Measurements from ENCODE around the gene MT1G. TPM values are rescaled to one million over a fixed set of nuclear protein-coding genes. Genes with fewer than 3 reads are reported as not detected.
"Not testable (repeated sequence)": the region's sequence is repeated elsewhere in the genome, so short reads cannot be mapped to it uniquely, and the experiment has no call there.

The MT1G gene
- total RNA-seq, 1 donor from 2014 or later, result not detected

- peaks cover 24% of the 10 kb centered on the region for H3K27me3 Mint-ChIP-seq (ENCODE audit: unreplicated experiment)
- H3K27ac Mint-ChIP-seq (ENCODE audit: unreplicated experiment), result no peak overlapping the region
- no peak overlapping the region for H3K4me3 Mint-ChIP-seq (ENCODE audit: unreplicated experiment)
- no peaks in the 10 kb centered on the region for H3K36me3 Mint-ChIP-seq (ENCODE audit: unreplicated experiment)
- H3K9me3 Mint-ChIP-seq (ENCODE audit: unreplicated experiment), result peaks cover 2% of the 10 kb centered on the region
- no peak for DNase-seq
- H3K4me1 Mint-ChIP-seq (ENCODE audit: low read depth, unreplicated experiment), result peaks cover 4% of the 10 kb centered on the region
- TF ChIP-seq, protein P1, sequence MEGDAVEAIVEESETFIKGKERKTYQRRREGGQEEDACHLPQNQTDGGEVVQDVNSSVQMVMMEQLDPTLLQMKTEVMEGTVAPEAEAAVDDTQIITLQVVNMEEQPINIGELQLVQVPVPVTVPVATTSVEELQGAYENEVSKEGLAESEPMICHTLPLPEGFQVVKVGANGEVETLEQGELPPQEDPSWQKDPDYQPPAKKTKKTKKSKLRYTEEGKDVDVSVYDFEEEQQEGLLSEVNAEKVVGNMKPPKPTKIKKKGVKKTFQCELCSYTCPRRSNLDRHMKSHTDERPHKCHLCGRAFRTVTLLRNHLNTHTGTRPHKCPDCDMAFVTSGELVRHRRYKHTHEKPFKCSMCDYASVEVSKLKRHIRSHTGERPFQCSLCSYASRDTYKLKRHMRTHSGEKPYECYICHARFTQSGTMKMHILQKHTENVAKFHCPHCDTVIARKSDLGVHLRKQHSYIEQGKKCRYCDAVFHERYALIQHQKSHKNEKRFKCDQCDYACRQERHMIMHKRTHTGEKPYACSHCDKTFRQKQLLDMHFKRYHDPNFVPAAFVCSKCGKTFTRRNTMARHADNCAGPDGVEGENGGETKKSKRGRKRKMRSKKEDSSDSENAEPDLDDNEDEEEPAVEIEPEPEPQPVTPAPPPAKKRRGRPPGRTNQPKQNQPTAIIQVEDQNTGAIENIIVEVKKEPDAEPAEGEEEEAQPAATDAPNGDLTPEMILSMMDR (IDR thresholded peaks at IDR 0.05; ENCODE audit: partially characterized antibody, unreplicated experiment), result no peak
Measured at GRCh38 chr16:56623637-56624036, 44.2 kb downstream of the MT1G start.

DNA sequence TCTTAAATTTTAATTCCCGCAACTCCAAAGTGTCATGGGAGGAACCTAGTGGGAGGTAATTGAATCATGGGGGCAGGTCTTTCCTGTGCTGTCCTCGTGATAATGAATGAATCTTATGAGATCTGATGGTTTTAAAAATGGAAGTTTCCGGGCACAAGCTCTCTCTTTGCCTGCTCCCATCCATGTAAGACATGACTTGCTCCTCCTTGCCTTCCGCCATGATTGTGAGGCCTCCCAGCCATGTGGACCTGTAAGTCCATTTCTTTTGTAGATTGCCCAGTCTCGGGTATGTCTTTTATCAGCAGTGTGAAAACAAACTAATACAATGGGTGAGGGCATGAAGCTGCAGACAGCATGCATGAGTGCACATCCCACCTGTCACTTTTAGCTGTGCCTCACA lies 44.7 kb downstream of the MT1G start:
- not testable (repeated sequence) for DNase-seq; H3K27ac Mint-ChIP-seq (ENCODE audit: unreplicated experiment); H3K36me3 Mint-ChIP-seq (ENCODE audit: unreplicated experiment); H3K4me1 Mint-ChIP-seq (ENCODE audit: low read depth, unreplicated experiment); H3K4me3 Mint-ChIP-seq (ENCODE audit: unreplicated experiment); H3K9me3 Mint-ChIP-seq (ENCODE audit: unreplicated experiment)
- H3K27me3 Mint-ChIP-seq (ENCODE audit: unreplicated experiment), result peaks cover 27% of the 10 kb centered on the region

GRCh38 chr16:56621665-56622445 lies 46.0 kb downstream of the MT1G start:
- not testable (repeated sequence) for DNase-seq; H3K36me3 Mint-ChIP-seq (ENCODE audit: unreplicated experiment); H3K27ac Mint-ChIP-seq (ENCODE audit: unreplicated experiment); H3K4me1 Mint-ChIP-seq (ENCODE audit: low read depth, unreplicated experiment); H3K4me3 Mint-ChIP-seq (ENCODE audit: unreplicated experiment); H3K9me3 Mint-ChIP-seq (ENCODE audit: unreplicated experiment)
- H3K27me3 Mint-ChIP-seq (ENCODE audit: unreplicated experiment), result peaks cover 33% of the 10 kb centered on the region

GRCh38 chr16:56620339-56620897 lies 47.4 kb downstream of the MT1G start:
- peaks cover 2% of the 10 kb centered on the region for H3K9me3 Mint-ChIP-seq (ENCODE audit: unreplicated experiment)
- peaks cover 32% of the 10 kb centered on the region for H3K27me3 Mint-ChIP-seq (ENCODE audit: unreplicated experiment)
- H3K4me1 Mint-ChIP-seq (ENCODE audit: low read depth, unreplicated experiment), result peaks cover 5% of the 10 kb centered on the region
- H3K4me3 Mint-ChIP-seq (ENCODE audit: unreplicated experiment), result no peak overlapping the region
- no peak for DNase-seq
- TF ChIP-seq, protein P1 (IDR thresholded peaks at IDR 0.05; ENCODE audit: partially characterized antibody, unreplicated experiment), result no peak
- H3K27ac Mint-ChIP-seq (ENCODE audit: unreplicated experiment), result no peak overlapping the region
- no peaks in the 10 kb centered on the region for H3K36me3 Mint-ChIP-seq (ENCODE audit: unreplicated experiment)

- TF ChIP-seq, protein P1 (IDR thresholded peaks at IDR 0.05; ENCODE audit: partially characterized antibody, unreplicated experiment), result no peak
- H3K27me3 Mint-ChIP-seq (ENCODE audit: unreplicated experiment), result peaks cover 31% of the 10 kb centered on the region
- peaks cover 5% of the 10 kb centered on the region for H3K4me1 Mint-ChIP-seq (ENCODE audit: low read depth, unreplicated experiment)
- H3K4me3 Mint-ChIP-seq (ENCODE audit: unreplicated experiment), result peak overlapping the region; percentile 88
- H3K27ac Mint-ChIP-seq (ENCODE audit: unreplicated experiment), result no peak overlapping the region
- no peak for DNase-seq
- peaks cover 2% of the 10 kb centered on the region for H3K9me3 Mint-ChIP-seq (ENCODE audit: unreplicated experiment)
- H3K36me3 Mint-ChIP-seq (ENCODE audit: unreplicated experiment), result no peaks in the 10 kb centered on the region
Measured at GRCh38 chr16:56618138-56618537, 49.7 kb downstream of the MT1G start.
